Measurements from ENCODE around the gene ANKRD6. TPM values are rescaled to one million over a fixed set of nuclear protein-coding genes. Genes with fewer than 3 reads are reported as not detected.
"Not testable (repeated sequence)": the region's sequence is repeated elsewhere in the genome, so short reads cannot be mapped to it uniquely, and the experiment has no call there.

Gene ANKRD6
- total and polyA plus RNA-seq, 2 donors (not counting 3 experiments of a cell fraction or from before 2014, with no cell fraction given), result 3.4 to 9.6 TPM

GRCh38 chr6:89393659-89394058, 39.3 kb upstream of the ANKRD6 start:
- CTCF ChIA-PET, result no interaction called here
- DNase-seq (ENCODE audit: low read depth, low spot score), result no peak
- Histone ChIP-seq H4K20me1 (replicated peaks; ENCODE audit: control insufficient read depth, extremely low read depth, insufficient read depth, low read length) (no peaks in the 10 kb centered on the region), H3K27me3 (ENCODE audit: control insufficient read depth in 2 of 2, insufficient read depth in 2 of 2, low read length in 2 of 2) (peaks cover 6 to 8% of the 10 kb centered on the region in 2 experiments), H3K27ac (ENCODE audit: insufficient read depth, low read depth, low read length) (no peak overlapping the region), H3K4me1 (ENCODE audit: control insufficient read depth, extremely low read depth, insufficient read depth, low read length) (no peaks in the 10 kb centered on the region), H3K9me3 (replicated peaks; ENCODE audit: control insufficient read depth, insufficient read depth, low read length) (no peaks in the 10 kb centered on the region), H3K4me2 (ENCODE audit: insufficient read depth, low read length) (no peak overlapping the region), H3K36me3 (ENCODE audit: control insufficient read depth in 2 of 2, extremely low read depth in 1 of 2, insufficient read depth in 2 of 2, low read length in 2 of 2) (no peaks in the 10 kb centered on the region), H2AFZ (ENCODE audit: low read depth, low read length) (no peak overlapping the region), H3K9me1 (replicated peaks; ENCODE audit: control insufficient read depth, extremely low read depth, insufficient read depth, low read length) (no peaks in the 10 kb centered on the region), H3K79me2 (ENCODE audit: control insufficient read depth, insufficient read depth, low read length) (no peaks in the 10 kb centered on the region), H3K9ac (replicated peaks; ENCODE audit: extremely low read depth, insufficient read depth, low read length) (no peak overlapping the region), H3K4me3 (replicated peaks in 1 of 3; ENCODE audit: insufficient read depth in 1 of 3, low read depth in 1 of 3, low read length in 3 of 3) (no peak overlapping the region)
- no peak for FAIRE-seq
- no TSS peak for BruUV-seq (replicated peaks)
- intact Hi-C loops (cut with micrococcal nuclease) (no loop called here), dilution Hi-C loops (cut with MboI; ENCODE audit: extremely low pct_ligation_motif_present, low sequenced_read_pairs) (no loop called here)
- POLR2A ChIA-PET, result no interaction called here
- TF ChIP-seq POLR2AphosphoS5 (IDR thresholded peaks at IDR 0.05; ENCODE audit: insufficient read depth, low read depth, low read length), result no peak

DNA sequence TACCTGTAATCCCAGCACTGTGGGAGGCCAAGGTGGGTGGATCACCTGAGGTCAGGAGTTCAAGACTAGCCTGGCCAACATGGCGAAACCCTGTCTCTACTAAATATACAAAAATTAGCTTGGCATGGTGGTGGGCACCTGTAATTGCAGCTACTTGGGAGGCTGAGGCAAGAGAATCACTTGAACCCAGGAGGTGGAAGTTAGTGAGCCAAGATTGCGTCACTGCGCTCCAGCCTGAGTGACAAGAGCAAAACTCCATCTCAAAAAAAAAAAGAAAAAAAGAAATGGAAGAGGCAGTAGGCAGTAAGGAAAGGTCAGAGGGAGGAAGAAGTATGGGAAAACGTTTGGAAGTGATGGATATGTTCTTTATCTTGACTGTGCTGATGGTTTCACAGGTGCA, 35.1 kb upstream of the ANKRD6 start:
- H3K79me2 ChIP-seq (ENCODE audit: control insufficient read depth, insufficient read depth, low read length); H3K27ac ChIP-seq (ENCODE audit: insufficient read depth, low read depth, low read length); H3K4me2 ChIP-seq (ENCODE audit: insufficient read depth, low read length); dilution Hi-C loops (cut with MboI; ENCODE audit: extremely low pct_ligation_motif_present, low sequenced_read_pairs); intact Hi-C loops (cut with micrococcal nuclease); H3K9me3 ChIP-seq (replicated peaks; ENCODE audit: control insufficient read depth, insufficient read depth, low read length); CTCF ChIA-PET; H3K9me1 ChIP-seq (replicated peaks; ENCODE audit: control insufficient read depth, extremely low read depth, insufficient read depth, low read length); H3K4me3 ChIP-seq (replicated peaks in 1 of 3; ENCODE audit: insufficient read depth in 1 of 3, low read depth in 1 of 3, low read length in 3 of 3); DNase-seq (ENCODE audit: low read depth, low spot score); H3K9ac ChIP-seq (replicated peaks; ENCODE audit: extremely low read depth, insufficient read depth, low read length); BruUV-seq (replicated peaks); FAIRE-seq; H3K27me3 ChIP-seq (ENCODE audit: control insufficient read depth in 2 of 2, insufficient read depth in 2 of 2, low read length in 2 of 2); H4K20me1 ChIP-seq (replicated peaks; ENCODE audit: control insufficient read depth, extremely low read depth, insufficient read depth, low read length); POLR2A ChIA-PET; H2AFZ ChIP-seq (ENCODE audit: low read depth, low read length); H3K4me1 ChIP-seq (ENCODE audit: control insufficient read depth, extremely low read depth, insufficient read depth, low read length); H3K36me3 ChIP-seq (ENCODE audit: control insufficient read depth in 2 of 2, extremely low read depth in 1 of 2, insufficient read depth in 2 of 2, low read length in 2 of 2): not testable (repeated sequence)
